ENCODE results near the gene DRC7.

- TF ChIP-seq SPI1 (IDR thresholded peaks at IDR 0.05; ENCODE audit: low read depth, low read length) (no peak), POLR2A (IDR thresholded peaks at IDR 0.05; ENCODE audit: low read depth, low read length) (no peak), POLR2AphosphoS5 (IDR thresholded peaks at IDR 0.05; ENCODE audit: low read depth, low read length) (no peak)
Measured at GRCh38 chr16:57732037-57732436, 37.4 kb downstream of the DRC7 start.
